ENCODE data around the gene CHD2.

DNA sequence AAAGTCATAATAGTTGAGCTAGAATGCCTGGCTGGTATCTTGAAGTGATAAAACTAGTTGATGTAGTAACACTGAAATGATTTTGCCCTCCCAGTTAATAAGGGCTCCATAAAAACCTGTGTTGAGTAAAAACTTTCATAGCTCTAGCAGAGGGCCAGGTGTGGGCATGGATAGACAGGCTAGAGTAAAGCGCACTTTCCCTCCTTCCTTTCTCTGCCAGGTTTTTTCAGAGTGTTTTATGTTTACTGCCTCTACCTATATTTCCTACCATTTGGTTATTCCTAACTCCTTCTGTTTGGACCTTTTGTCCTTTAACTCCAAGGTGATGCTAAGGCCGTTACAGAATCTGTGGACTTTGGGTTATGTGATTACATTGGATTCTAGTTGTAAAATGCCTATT lies 25.3 kb downstream of the CHD2 start:
- TF ChIP-seq, protein P1, sequence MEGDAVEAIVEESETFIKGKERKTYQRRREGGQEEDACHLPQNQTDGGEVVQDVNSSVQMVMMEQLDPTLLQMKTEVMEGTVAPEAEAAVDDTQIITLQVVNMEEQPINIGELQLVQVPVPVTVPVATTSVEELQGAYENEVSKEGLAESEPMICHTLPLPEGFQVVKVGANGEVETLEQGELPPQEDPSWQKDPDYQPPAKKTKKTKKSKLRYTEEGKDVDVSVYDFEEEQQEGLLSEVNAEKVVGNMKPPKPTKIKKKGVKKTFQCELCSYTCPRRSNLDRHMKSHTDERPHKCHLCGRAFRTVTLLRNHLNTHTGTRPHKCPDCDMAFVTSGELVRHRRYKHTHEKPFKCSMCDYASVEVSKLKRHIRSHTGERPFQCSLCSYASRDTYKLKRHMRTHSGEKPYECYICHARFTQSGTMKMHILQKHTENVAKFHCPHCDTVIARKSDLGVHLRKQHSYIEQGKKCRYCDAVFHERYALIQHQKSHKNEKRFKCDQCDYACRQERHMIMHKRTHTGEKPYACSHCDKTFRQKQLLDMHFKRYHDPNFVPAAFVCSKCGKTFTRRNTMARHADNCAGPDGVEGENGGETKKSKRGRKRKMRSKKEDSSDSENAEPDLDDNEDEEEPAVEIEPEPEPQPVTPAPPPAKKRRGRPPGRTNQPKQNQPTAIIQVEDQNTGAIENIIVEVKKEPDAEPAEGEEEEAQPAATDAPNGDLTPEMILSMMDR (IDR thresholded peaks at IDR 0.05) = no peak
- TF ChIP-seq POLR2A (IDR thresholded peaks at IDR 0.05) = no peak
- TF ChIP-seq EP300 (IDR thresholded peaks at IDR 0.05) = no peak

Data from upper lobe of left lung (tissue), 4 donors.